ENCODE results near the gene CAPZA3.

Gene CAPZA3

GRCh38 chr12:18700271-18700670, 37.6 kb upstream of the CAPZA3 start:
- no peak overlapping the region for H3K4me3 ChIP-seq (ENCODE audit: low read depth, low read length)
- no peak overlapping the region for H2AFZ ChIP-seq
- no peak for TF ChIP-seq CTCF (IDR thresholded peaks at IDR 0.05)
- H3K79me2 ChIP-seq, result no peaks in the 10 kb centered on the region
- no peaks in the 10 kb centered on the region for H3K9me3 ChIP-seq (ENCODE audit: control insufficient read depth, low read length)
- no peaks in the 10 kb centered on the region for H3K27me3 ChIP-seq (ENCODE audit: control insufficient read depth, insufficient read depth, low read length)
- no peak overlapping the region for H3K27ac ChIP-seq
- no peak overlapping the region for H3K4me2 ChIP-seq (ENCODE audit: low read length)
- H3K4me1 ChIP-seq, result no peaks in the 10 kb centered on the region
- H3K9ac ChIP-seq, result no peak overlapping the region
- H3K36me3 ChIP-seq (ENCODE audit: control insufficient read depth, insufficient read depth, low read length), result no peaks in the 10 kb centered on the region

- H3K4me2 ChIP-seq (ENCODE audit: low read length), result no peak overlapping the region
- no peak overlapping the region for H3K9ac ChIP-seq
- no peaks in the 10 kb centered on the region for H3K27me3 ChIP-seq (ENCODE audit: control insufficient read depth, insufficient read depth, low read length)
- H3K9me3 ChIP-seq (ENCODE audit: control insufficient read depth, low read length), result no peaks in the 10 kb centered on the region
- H2AFZ ChIP-seq, result no peak overlapping the region
- TF ChIP-seq CTCF (IDR thresholded peaks at IDR 0.05), result no peak
- H3K4me1 ChIP-seq, result no peaks in the 10 kb centered on the region
- no peaks in the 10 kb centered on the region for H3K36me3 ChIP-seq (ENCODE audit: control insufficient read depth, insufficient read depth, low read length)
- no peak overlapping the region for H3K27ac ChIP-seq
- H3K4me3 ChIP-seq (ENCODE audit: low read depth, low read length), result no peak overlapping the region
- no peaks in the 10 kb centered on the region for H3K79me2 ChIP-seq
Observed at GRCh38 chr12:18703321-18703720, 34.6 kb upstream of the CAPZA3 start.

- Histone ChIP-seq H3K9ac (no peak overlapping the region), H3K79me2 (no peaks in the 10 kb centered on the region), H3K36me3 (ENCODE audit: control insufficient read depth, insufficient read depth, low read length) (no peaks in the 10 kb centered on the region), H3K27ac (no peak overlapping the region), H2AFZ (no peak overlapping the region), H3K4me2 (ENCODE audit: low read length) (no peak overlapping the region), H3K27me3 (ENCODE audit: control insufficient read depth, insufficient read depth, low read length) (no peaks in the 10 kb centered on the region), H3K4me3 (ENCODE audit: low read depth, low read length) (no peak overlapping the region), H3K9me3 (ENCODE audit: control insufficient read depth, low read length) (no peaks in the 10 kb centered on the region), H3K4me1 (no peaks in the 10 kb centered on the region)
- TF ChIP-seq CTCF (IDR thresholded peaks at IDR 0.05), result no peak
Observed at GRCh38 chr12:18703911-18704310, 34.0 kb upstream of the CAPZA3 start.

- Histone ChIP-seq H3K79me2 (no peaks in the 10 kb centered on the region), H3K36me3 (ENCODE audit: control insufficient read depth, insufficient read depth, low read length) (no peaks in the 10 kb centered on the region), H3K27ac (no peak overlapping the region), H3K4me2 (ENCODE audit: low read length) (no peak overlapping the region), H3K9ac (no peak overlapping the region), H3K27me3 (ENCODE audit: control insufficient read depth, insufficient read depth, low read length) (no peaks in the 10 kb centered on the region), H3K4me1 (no peaks in the 10 kb centered on the region), H3K9me3 (ENCODE audit: control insufficient read depth, low read length) (no peaks in the 10 kb centered on the region), H3K4me3 (ENCODE audit: low read depth, low read length) (no peak overlapping the region), H2AFZ (no peak overlapping the region)
- TF ChIP-seq CTCF (IDR thresholded peaks at IDR 0.05), result no peak
Observed at GRCh38 chr12:18706798-18707197, 31.1 kb upstream of the CAPZA3 start.

GRCh38 chr12:18716236-18716635, 21.7 kb upstream of the CAPZA3 start:
- Histone ChIP-seq H3K27me3 (ENCODE audit: control insufficient read depth, insufficient read depth, low read length) (no peaks in the 10 kb centered on the region), H3K36me3 (ENCODE audit: control insufficient read depth, insufficient read depth, low read length) (no peaks in the 10 kb centered on the region), H3K9me3 (ENCODE audit: control insufficient read depth, low read length) (peaks cover 4% of the 10 kb centered on the region), H3K27ac (no peak overlapping the region), H3K4me2 (ENCODE audit: low read length) (no peak overlapping the region), H3K79me2 (no peaks in the 10 kb centered on the region), H2AFZ (no peak overlapping the region), H3K4me1 (no peaks in the 10 kb centered on the region), H3K9ac (no peak overlapping the region), H3K4me3 (ENCODE audit: low read depth, low read length) (no peak overlapping the region)
- no peak for TF ChIP-seq CTCF (IDR thresholded peaks at IDR 0.05)
